ENCODE results near the gene ELN. TPM values are rescaled to one million over a fixed set of nuclear protein-coding genes. Genes with fewer than 3 reads are reported as not detected.

The ELN gene
- total and polyA plus RNA-seq, 2 of the 8 experiments (the other 6 are each of a cell fraction or from before 2014, with no cell fraction given) = 5.1 to 5.6 TPM

- no peak overlapping the region for H3K23ac ChIP-seq (ENCODE audit: insufficient read length)
- H4K91ac ChIP-seq (replicated peaks; ENCODE audit: insufficient read length, low read length) = no peak overlapping the region
- H2AK5ac ChIP-seq (ENCODE audit: low read depth, low read length) = no peak overlapping the region
- no peak overlapping the region for H3K4ac ChIP-seq (replicated peaks; ENCODE audit: insufficient read length, low read depth, low read length)
- DNase-seq (ENCODE audit: low read depth in 1 of 2, low spot score in 2 of 2) (no peak), FAIRE-seq (no peak)
- H3K4me3 ChIP-seq (ENCODE audit: extremely low read depth in 1 of 4, insufficient read depth in 2 of 4, low read depth in 3 of 4, low read length in 4 of 4) = no peak overlapping the region
- H2BK12ac ChIP-seq (ENCODE audit: low read depth, low read length) = 0 out of 2 replicates have a peak overlapping the region, but pooled peaks have one; percentile 39
- H2BK20ac ChIP-seq (ENCODE audit: low read length) = no peak overlapping the region
- 0 out of 2 replicates have a peak overlapping the region, but pooled peaks have one; percentile 13 for H2AFZ ChIP-seq (ENCODE audit: low read length)
- H3K79me2 ChIP-seq (ENCODE audit: control insufficient read depth in 1 of 2, insufficient read depth in 2 of 2, low read length in 2 of 2) = no peaks in the 10 kb centered on the region
- no peak overlapping the region for H3K9ac ChIP-seq (replicated peaks in 1 of 4; ENCODE audit: extremely low read depth in 1 of 4, low read depth in 3 of 4, low read length in 3 of 4)
- no peak overlapping the region for H2BK120ac ChIP-seq (replicated peaks; ENCODE audit: low read depth, low read length)
- H4K5ac ChIP-seq (ENCODE audit: insufficient read length, low read depth, low read length) = no peak overlapping the region
- no peak overlapping the region for H3K27ac ChIP-seq (ENCODE audit: low read depth, low read length)
- no peaks in the 10 kb centered on the region for H3K27me3 ChIP-seq (replicated peaks in 1 of 4; ENCODE audit: control insufficient read depth in 3 of 4, extremely low read depth in 1 of 4, insufficient read depth in 3 of 4, low read length in 3 of 4)
- CTCF ChIA-PET (ENCODE audit: partially characterized antibody) = interaction anchor here (0.5 to 6.2 kb wide), 41 partner anchors 9 to 332 kb away, joined by 3 to 30 read pairs (median 5); partner anchors contain the start of genes LAT2 and LIMK1
- H3K9me3 ChIP-seq (ENCODE audit: insufficient read depth in 2 of 2, low read depth in 1 of 2, low read length in 1 of 2) = no peaks in the 10 kb centered on the region
- no peaks in the 10 kb centered on the region for H3K36me3 ChIP-seq (ENCODE audit: control insufficient read depth in 2 of 4, insufficient read depth in 4 of 4, low read length in 3 of 4)
- H3K14ac ChIP-seq (ENCODE audit: insufficient read length) = no peak overlapping the region
- H3K56ac ChIP-seq (replicated peaks; ENCODE audit: insufficient read length, low read depth, low read length) = no peak overlapping the region
- H3K79me1 ChIP-seq (ENCODE audit: low read depth, low read length) = no peaks in the 10 kb centered on the region
- H4K20me1 ChIP-seq (replicated peaks in 1 of 2; ENCODE audit: control insufficient read depth in 1 of 2, insufficient read depth in 2 of 2, low read length in 2 of 2) = no peaks in the 10 kb centered on the region
- H3K23me2 ChIP-seq (ENCODE audit: low read depth, low read length) = peaks cover 2% of the 10 kb centered on the region; the same call in 1 of the 2 replicates
- no peak overlapping the region for H2BK15ac ChIP-seq (ENCODE audit: low read length)
- H4K8ac ChIP-seq (ENCODE audit: extremely low read depth, insufficient read depth, low read length) = 0 out of 2 replicates have a peak overlapping the region, but pooled peaks have one; percentile 0
- H3K4me1 ChIP-seq (replicated peaks in 1 of 4; ENCODE audit: control insufficient read depth in 3 of 4, insufficient read depth in 4 of 4, low read length in 3 of 4) = peaks cover 0 to 11% (median 3%) of the 10 kb centered on the region in 4 experiments; a peak in 3 of 7 replicates
- WGBS, 2 experiments (ENCODE audit: extremely low coverage in 1 of 2, insufficient coverage in 1 of 2, insufficient read length in 1 of 2, insufficient replicate concordance in 2 of 2, low coverage in 1 of 2, low lambda C conversion rate in 2 of 2, missing lambda C conversion rate in 1 of 2) = 91% methylated on average over 17 of the region's 20 CpGs; no CpG with 5 or more reads in 1 of the 2 experiments
- H3K4me2 ChIP-seq (ENCODE audit: insufficient read depth in 1 of 2, low read depth in 2 of 2, low read length in 2 of 2) = no peak overlapping the region
- H2BK5ac ChIP-seq (ENCODE audit: low read depth, low read length) = no peak overlapping the region
- POLR2A ChIA-PET (ENCODE audit: partially characterized antibody) = interaction anchor here (1.2 to 1.7 kb wide), 2 partner anchors 105 to 151 kb away, joined by 3 to 5 read pairs; partner anchors contain the start of gene EIF4H
- no peak overlapping the region for H3K18ac ChIP-seq (ENCODE audit: extremely low read depth, low read length)
- TF ChIP-seq SRF (IDR thresholded peaks at IDR 0.05; ENCODE audit: low read depth, low read length) (no peak), CEBPB (IDR thresholded peaks at IDR 0.05; ENCODE audit: low read depth, low read length) (no peak), SAP30 (IDR thresholded peaks at IDR 0.05; ENCODE audit: insufficient read depth, insufficient replicate concordance, low read length) (no peak), EZH2 (IDR thresholded peaks at IDR 0.05; ENCODE audit: low read depth, low read length, severe bottlenecking) (no peak), RAD21 (IDR thresholded peaks at IDR 0.05 in 1 of 2, conservative IDR thresholded peaks at IDR 0.05 in 1 of 2; ENCODE audit: low read depth in 2 of 2, low read length in 2 of 2) (no peak), TAF7 (optimal IDR thresholded peaks at IDR 0.05; ENCODE audit: borderline replicate concordance, low read depth, low read length) (no peak), ZNF274 (IDR thresholded peaks at IDR 0.05; ENCODE audit: borderline replicate concordance, extremely low read depth, low read length) (no peak), CTCF (IDR thresholded peaks at IDR 0.05; ENCODE audit: control extremely low read depth in 1 of 3, insufficient read depth in 1 of 3, low read depth in 1 of 3, low read length in 3 of 3) (no peak)
Observed at GRCh38 chr7:74068378-74069085, 40.6 kb downstream of the ELN start.
